Astrocyte (in vitro differentiated cells and primary cell): ENCODE measurements around the gene CBLC.

Source experiments
- CTCF ChIP-seq: IDR thresholded peaks from 2 replicates; pipeline ENCODE4 v1.5.1; 2011; ENCODE audit warnings: low read depth, mild to moderate bottlenecking, inconsistent platforms, low read length, moderate library complexity; ENCODE audit not compliant: insufficient read depth
- EZH2 ChIP-seq: IDR thresholded peaks from 2 replicates; pipeline ENCODE4 v1.6.1; 2012; ENCODE audit warnings: mild to moderate bottlenecking, low read length, inconsistent platforms; ENCODE audit not compliant: insufficient read depth

DNA sequence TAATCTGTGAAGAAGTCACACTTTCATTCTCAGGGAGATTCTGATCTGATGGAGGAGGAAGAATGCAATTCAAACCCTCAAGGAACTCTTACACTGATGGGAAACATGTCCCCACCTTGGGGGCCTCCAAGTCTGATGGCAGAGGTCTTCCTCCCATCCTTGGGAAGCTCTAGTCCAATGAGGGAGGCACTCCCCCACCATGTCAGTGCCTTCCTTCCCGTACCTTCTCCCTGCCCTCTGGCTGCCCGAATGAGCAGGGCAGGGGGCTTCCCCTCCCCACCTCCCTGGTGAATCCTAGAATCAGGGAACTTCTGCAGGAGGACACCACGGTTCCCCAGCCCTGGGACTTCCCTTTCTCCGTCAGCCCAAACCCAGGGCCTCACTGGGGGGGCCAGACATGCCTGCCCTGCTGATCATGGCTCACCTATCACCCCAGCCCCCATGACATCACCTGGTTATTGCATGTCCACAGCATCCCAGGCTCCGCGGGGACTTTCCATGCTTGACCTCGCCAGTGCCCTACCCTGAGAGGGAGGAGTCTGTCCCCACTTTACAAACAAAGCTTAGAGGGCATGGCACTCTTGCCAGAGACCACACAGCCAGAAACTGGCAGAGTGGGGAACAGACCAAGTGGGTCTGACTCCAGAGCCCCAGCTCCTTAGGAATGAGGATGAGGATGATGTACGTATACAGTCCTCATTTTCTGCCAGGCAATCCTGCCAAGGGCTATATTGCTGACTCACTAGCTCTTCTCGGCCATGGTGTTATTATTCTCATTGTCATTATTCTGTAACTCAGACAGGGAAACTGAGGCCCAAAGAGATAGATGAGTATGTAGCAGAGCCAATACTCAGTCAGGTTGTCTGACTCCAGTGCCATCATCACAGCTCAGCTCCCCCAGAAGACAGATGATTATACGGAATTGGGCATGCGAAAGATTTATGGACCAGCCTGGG is 38.8 kb upstream of the CBLC start:
- TF ChIP-seq CTCF (no peak), EZH2 (no peak)
